Neuronal stem cell (in vitro differentiated cells): Measurements from ENCODE around the gene DNALI1.
"Not testable (repeated sequence)": the region's sequence is repeated elsewhere in the genome, so short reads cannot be mapped to it uniquely, and the experiment has no call there.

Source experiments
- DNase-seq: peaks from one replicate; pipeline ENCODE4 v3.0.0-alpha.2; 2013; ENCODE audit warnings: low spot score
- H2AFZ ChIP-seq: one replicate; pipeline ENCODE4 v1.6.1; 2013; ENCODE audit warnings: mild to moderate bottlenecking, low read length, inconsistent platforms
- H2AK5ac ChIP-seq: 2 replicates; pipeline ENCODE4 v1.6.1; 2013; ENCODE audit warnings: low read depth, mild to moderate bottlenecking, inconsistent platforms, low read length, moderate library complexity, mixed read lengths
- H2BK120ac ChIP-seq: 2 replicates; pipeline ENCODE4 v1.6.1; 2013; ENCODE audit warnings: low read depth, mild to moderate bottlenecking, inconsistent platforms, low read length, moderate library complexity, mixed read lengths
- H2BK12ac ChIP-seq: one replicate; pipeline ENCODE4 v1.6.1; 2013; ENCODE audit warnings: low read length, inconsistent platforms
- H2BK15ac ChIP-seq: 2 replicates; pipeline ENCODE4 v1.6.1; 2013; ENCODE audit warnings: mild to moderate bottlenecking, low read length, inconsistent platforms, mixed read lengths
- H2BK5ac ChIP-seq: one replicate; pipeline ENCODE4 v1.6.1; 2013; ENCODE audit warnings: inconsistent platforms, mild to moderate bottlenecking, low read length, moderate library complexity
- H3K14ac ChIP-seq: one replicate; pipeline ENCODE4 v1.6.1; 2013; ENCODE audit warnings: low read length, inconsistent platforms
- H3K18ac ChIP-seq: 2 replicates; pipeline ENCODE4 v1.6.1; 2013; ENCODE audit warnings: low read length, inconsistent platforms
- H3K23ac ChIP-seq: 2 replicates; pipeline ENCODE4 v1.6.1; 2013; ENCODE audit warnings: low read depth, mild to moderate bottlenecking, mixed read lengths, low read length, inconsistent platforms; ENCODE audit not compliant: poor library complexity
- H3K27ac ChIP-seq: replicated peaks from 3 replicates; pipeline ENCODE4 v1.5.1; 2013; ENCODE audit warnings: low read length, inconsistent platforms
- H3K27me3 ChIP-seq, 3 experiments: 2 replicates each; pipeline ENCODE4 v1.6.1; 2013; ENCODE audit warnings: low read length in 3 of 3, mild to moderate bottlenecking in 2 of 3, inconsistent platforms in 1 of 3, low read depth in 1 of 3, mixed read lengths in 1 of 3, moderate library complexity in 1 of 3; ENCODE audit not compliant: control insufficient read depth in 3 of 3, insufficient read depth in 3 of 3
- H3K36me3 ChIP-seq, 2 donors: replicated peaks in 1 of 2; 2 replicates each; pipeline ENCODE4 v1.6.1; 2013; ENCODE audit warnings: low read length in 2 of 2; ENCODE audit not compliant: control insufficient read depth in 2 of 2, insufficient read depth in 2 of 2
- H3K4ac ChIP-seq: 2 replicates; pipeline ENCODE4 v1.6.1; 2013; ENCODE audit warnings: inconsistent platforms, mild to moderate bottlenecking, low read length, moderate library complexity
- H3K4me1 ChIP-seq, 2 donors: 1 replicate in 1 of 2; 2 replicates in 1 of 2; pipeline ENCODE4 v1.6.1; 2013; ENCODE audit warnings: low read length in 2 of 2, low read depth in 1 of 2; ENCODE audit not compliant: control insufficient read depth in 2 of 2, insufficient read depth in 1 of 2
- H3K4me2 ChIP-seq: one replicate; pipeline ENCODE4 v1.6.1; 2013; ENCODE audit warnings: mild to moderate bottlenecking, low read length, inconsistent platforms; ENCODE audit not compliant: insufficient read depth, poor library complexity, severe bottlenecking
- H3K4me3 ChIP-seq, 2 donors: 2 replicates each; pipeline ENCODE4 v1.5.1; 2013; ENCODE audit warnings: low read length in 2 of 2, mild to moderate bottlenecking in 2 of 2, inconsistent platforms in 1 of 2, moderate library complexity in 1 of 2
- H3K79me1 ChIP-seq: one replicate; pipeline ENCODE4 v1.6.1; 2013; ENCODE audit warnings: low read depth, mild to moderate bottlenecking, inconsistent platforms, low read length, moderate library complexity
- H3K9ac ChIP-seq: one replicate; pipeline ENCODE4 v1.6.1; 2013; ENCODE audit warnings: mild to moderate bottlenecking, low read depth, low read length, inconsistent platforms; ENCODE audit not compliant: poor library complexity
- H3K9me3 ChIP-seq, 2 donors: replicated peaks in 1 of 2; 2 replicates each; pipeline versions ENCODE3 to v1.6.1; 2013; ENCODE audit warnings: low read length in 2 of 2, mild to moderate bottlenecking in 2 of 2, inconsistent platforms in 1 of 2, low read depth in 1 of 2, mixed read lengths in 1 of 2, moderate library complexity in 1 of 2; ENCODE audit not compliant: control insufficient read depth in 2 of 2, insufficient read depth in 1 of 2
- H4K8ac ChIP-seq: one replicate; pipeline ENCODE4 v1.6.1; 2013; ENCODE audit warnings: low read depth, mild to moderate bottlenecking, inconsistent platforms, low read length, moderate library complexity
- H4K91ac ChIP-seq: one replicate; pipeline ENCODE4 v1.6.1; 2013; ENCODE audit warnings: low read length, low read depth, mild to moderate bottlenecking, inconsistent platforms; ENCODE audit not compliant: poor library complexity
- WGBS, 2 donors: extraction: QIAGEN DNeasy Blood & Tissue Kit; methylation state at CpG; one replicate each; pipeline ENCODE4 v1.1.7; 2013; ENCODE audit warnings: missing lambda C conversion rate in 2 of 2, mixed read lengths in 1 of 2; ENCODE audit not compliant: insufficient read length in 2 of 2, insufficient replicate concordance in 1 of 2; ENCODE audit errors: extremely low coverage in 2 of 2; 5-methylcytosine and 5-hydroxymethylcytosine counted together

DNALI1 gene

GRCh38 chr1:37519613-37520012 is 37.1 kb upstream of the DNALI1 start:
- Histone ChIP-seq H3K9ac (no peak overlapping the region), H3K4me3 (no peak overlapping the region), H3K9me3 (no peaks in the 10 kb centered on the region), H2BK120ac (no peak overlapping the region), H2AK5ac (no peak overlapping the region), H3K4ac (no peak overlapping the region), H4K8ac (no peak overlapping the region), H2BK12ac (no peak overlapping the region), H3K27ac (no peak overlapping the region), H3K4me1 (peaks cover 5 to 6% of the 10 kb centered on the region in 2 donors), H3K14ac (no peak overlapping the region), H2BK5ac (no peak overlapping the region), H3K79me1 (no peaks in the 10 kb centered on the region), H2BK15ac (no peak overlapping the region), H3K4me2 (no peak overlapping the region), H3K18ac (no peak overlapping the region), H2AFZ (no peak overlapping the region), H3K36me3 (no peaks in the 10 kb centered on the region), H3K27me3 (peaks cover 0 to 2% (median 0%) of the 10 kb centered on the region in 3 experiments), H3K23ac (no peak overlapping the region), H4K91ac (no peak overlapping the region)
- DNase-seq = no peak

DNA sequence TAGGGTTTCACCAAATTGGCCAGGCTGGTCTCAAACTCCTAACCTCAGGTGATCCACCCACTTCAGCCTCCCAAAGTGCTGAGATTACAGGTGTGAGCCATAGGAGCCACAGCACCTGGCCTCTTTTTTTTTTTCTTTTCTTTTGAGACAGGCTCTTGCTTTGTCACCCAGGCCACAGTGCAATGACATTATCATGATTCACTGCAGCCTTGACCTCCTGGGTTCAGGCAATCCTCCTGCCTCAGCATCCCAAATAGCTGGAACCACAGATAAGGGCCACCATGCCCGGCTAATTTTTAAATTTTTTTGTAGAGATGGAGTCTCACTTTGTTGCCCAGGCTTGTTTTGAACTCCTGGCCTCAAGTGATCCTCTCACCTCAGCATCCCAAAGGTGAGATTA is 26.9 kb upstream of the DNALI1 start:
- not testable (repeated sequence) for H2AFZ ChIP-seq, H3K27ac ChIP-seq, H3K23ac ChIP-seq, H3K36me3 ChIP-seq, H3K14ac ChIP-seq, H3K27me3 ChIP-seq, H4K8ac ChIP-seq, H2BK5ac ChIP-seq, H3K9me3 ChIP-seq, H3K4me2 ChIP-seq, H3K18ac ChIP-seq, H2BK120ac ChIP-seq, DNase-seq, H3K79me1 ChIP-seq, H2BK15ac ChIP-seq, H2BK12ac ChIP-seq, H3K4me3 ChIP-seq, H3K4me1 ChIP-seq, H4K91ac ChIP-seq, H2AK5ac ChIP-seq, H3K4ac ChIP-seq, H3K9ac ChIP-seq
- WGBS, 2 donors = no CpG with 5 or more reads among the region's 1 CpG

DNA sequence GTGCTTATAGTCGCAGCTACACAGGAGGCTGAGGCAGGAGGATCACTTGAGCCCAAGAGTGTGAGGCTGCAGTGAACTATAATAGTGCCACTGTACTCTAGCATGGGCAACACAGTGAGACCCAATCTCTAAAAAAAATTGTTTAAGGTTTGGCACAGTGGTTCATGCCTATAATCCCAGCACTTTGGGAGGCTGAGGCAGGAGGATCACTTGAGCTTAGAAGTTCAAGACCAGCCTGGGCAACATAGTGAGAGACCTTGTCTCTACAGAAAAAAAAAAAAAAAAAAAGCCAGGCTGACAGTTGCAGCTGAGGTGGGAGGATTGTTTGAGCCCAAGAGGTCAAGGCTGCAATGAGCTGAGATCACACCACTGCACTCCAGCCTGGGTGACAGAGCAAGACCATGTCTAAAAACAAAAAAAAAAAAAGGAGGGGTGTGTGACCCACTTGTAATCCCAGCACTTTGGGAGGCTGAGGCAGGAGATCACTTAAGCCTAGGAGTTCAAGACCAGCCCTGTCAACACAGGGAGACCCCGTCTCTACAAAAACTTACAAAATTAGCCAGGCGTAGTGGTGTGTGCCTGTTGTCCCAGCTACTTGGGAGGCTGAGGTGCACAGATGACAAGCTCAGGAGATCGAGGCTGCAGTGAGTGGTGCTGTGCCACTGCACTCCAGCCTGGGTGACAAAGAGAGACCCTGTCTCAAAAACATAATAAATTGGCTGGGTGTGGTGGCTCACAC is 24.2 kb upstream of the DNALI1 start:
- H3K9ac ChIP-seq, H3K23ac ChIP-seq, H2BK120ac ChIP-seq, H4K8ac ChIP-seq, H3K27ac ChIP-seq, H3K4me3 ChIP-seq, H3K14ac ChIP-seq, H2BK12ac ChIP-seq, H3K4ac ChIP-seq, H4K91ac ChIP-seq, H3K27me3 ChIP-seq, H2AK5ac ChIP-seq, H2BK15ac ChIP-seq, H3K4me2 ChIP-seq, H2BK5ac ChIP-seq, H3K4me1 ChIP-seq, H3K9me3 ChIP-seq, H2AFZ ChIP-seq, H3K79me1 ChIP-seq, H3K18ac ChIP-seq, DNase-seq: not testable (repeated sequence)
- WGBS, 2 donors = no CpG with 5 or more reads among the region's 4 CpGs
- H3K36me3 ChIP-seq = peaks cover 4 to 24% of the 10 kb centered on the region in 2 donors

GRCh38 chr1:37533317-37534093 is 23.2 kb upstream of the DNALI1 start:
- WGBS, 2 donors = no CpG with 5 or more reads among the region's 4 CpGs
- Histone ChIP-seq H2AK5ac (no peak overlapping the region), H3K23ac (no peak overlapping the region), H3K27ac (no peak overlapping the region), H4K91ac (no peak overlapping the region), H3K18ac (no peak overlapping the region), H3K4me3 (no peak overlapping the region), H3K4me2 (no peak overlapping the region), H3K36me3 (peaks cover 6 to 33% of the 10 kb centered on the region in 2 donors), H3K27me3 (no peaks in the 10 kb centered on the region), H2BK12ac (no peak overlapping the region), H3K14ac (no peak overlapping the region), H3K9me3 (no peaks in the 10 kb centered on the region), H3K4me1 (no peaks in the 10 kb centered on the region), H4K8ac (no peak overlapping the region), H3K79me1 (no peaks in the 10 kb centered on the region), H3K4ac (no peak overlapping the region), H2BK15ac (no peak overlapping the region), H2AFZ (no peak overlapping the region), H3K9ac (no peak overlapping the region), H2BK120ac (no peak overlapping the region), H2BK5ac (no peak overlapping the region)
- DNase-seq = no peak
